K562 (cell line): Measurements from ENCODE around the gene NTM. TPM values are rescaled to one million over a fixed set of nuclear protein-coding genes. Genes with fewer than 3 reads are reported as not detected.

Experiments
- ATAC-seq: fragments of 200-7000 bp; cut with Tn5 transposase; 3 replicates; pipeline ENCODE4 v1.9.1; 2020; ENCODE audit warnings: moderate library complexity
- BruUV-seq: library from RNA; stranded (reverse); fragments of 400-500 nt; replicated peaks from 2 replicates; lab custom pipeline; 2021; lab: Mats Ljungman, UMichigan
- CTCF ChIA-PET: fragments of 300-600 bp; formaldehyde crosslinking; extraction: SDS; loops from one replicate; lab custom pipeline; 2021; ENCODE audit warnings: low intra/inter-chr PET ratio; lab: Yijun Ruan, JAX
- POLR2A ChIA-PET: fragments of 300-600, 350-650 bp; sonication (Branson Sonifier 250); formaldehyde crosslinking; extraction: SDS; loops from one replicate; lab custom pipeline; 2021; ENCODE audit warnings: antibody characterized with exemption, inconsistent platforms; lab: Yijun Ruan, JAX
- DNase-seq, 4 experiments: peaks; one replicate each; pipeline versions ENCODE4 v3.0.0 to v3.0.0-alpha.2; 2011 to 2018; ENCODE audit warnings: low spot score in 3 of 4, mixed read lengths in 3 of 4; ENCODE audit errors: extremely low read depth in 1 of 4
- FAIRE-seq: peaks from 2 replicates; lab custom pipeline; 2011; peaks lifted over from hg19 to GRCh38; lab: Jason Lieb, UNC
- H2AFZ ChIP-seq: 2 replicates; pipeline ENCODE4 v1.6.0; 2011; ENCODE audit warnings: low read depth, low read length, control low read depth, inconsistent platforms
- H3K27ac ChIP-seq: fragments of 200-600 bp; 3 replicates; pipeline ENCODE4 v1.8.0; 2011; ENCODE audit warnings: low read depth, mild to moderate bottlenecking, control low read depth, inconsistent platforms, low read length, moderate library complexity, mixed read lengths; ENCODE audit errors: extremely low read depth
- H3K27me3 ChIP-seq, 2 experiments: fragments of 300-600 bp in 1 of 2; 2 replicates in 1 of 2; 3 replicates in 1 of 2; pipeline versions ENCODE4 v1.6.0 to v1.8.0; 2011; ENCODE audit warnings: inconsistent platforms in 2 of 2, low read length in 2 of 2, mild to moderate bottlenecking in 1 of 2, mixed read lengths in 1 of 2, moderate library complexity in 1 of 2; ENCODE audit not compliant: control insufficient read depth in 2 of 2, insufficient read depth in 2 of 2
- H3K36me3 ChIP-seq: fragments of 300-600 bp; 3 replicates; pipeline ENCODE4 v1.8.0; 2011; ENCODE audit warnings: mild to moderate bottlenecking, low read length, inconsistent platforms; ENCODE audit not compliant: control insufficient read depth, insufficient read depth
- H3K4me1 ChIP-seq, 2 experiments: fragments of 200-600 bp in 1 of 2; replicated peaks in 1 of 2; 2 replicates in 1 of 2; 3 replicates in 1 of 2; pipeline versions ENCODE4 v1.5.1 to v1.8.0; 2011; ENCODE audit warnings: inconsistent platforms in 2 of 2, low read length in 2 of 2, mild to moderate bottlenecking in 1 of 2, mixed read lengths in 1 of 2, moderate library complexity in 1 of 2; ENCODE audit not compliant: control insufficient read depth in 2 of 2, insufficient read depth in 2 of 2
- H3K4me2 ChIP-seq: 2 replicates; pipeline ENCODE4 v1.6.1; 2011; ENCODE audit warnings: low read length, control low read depth, inconsistent platforms, mixed read lengths; ENCODE audit not compliant: insufficient read depth
- H3K4me3 ChIP-seq: fragments of 200-600 bp; sonication (generic), shearing (Covaris generic); 2 replicates; pipeline ENCODE4 v1.5.1; 2016; ENCODE audit warnings: control low read depth, inconsistent platforms
- H3K79me2 ChIP-seq: fragments of 200-600 bp; 3 replicates; pipeline ENCODE4 v1.8.0; 2011; ENCODE audit warnings: low read length, inconsistent platforms; ENCODE audit not compliant: control insufficient read depth, insufficient read depth
- H3K9ac ChIP-seq, 2 experiments: 2 replicates each; pipeline versions ENCODE4 v1.6.0 to v1.6.1; 2011; ENCODE audit warnings: low read depth in 2 of 2, low read length in 2 of 2, control low read depth in 1 of 2, inconsistent platforms in 1 of 2, mild to moderate bottlenecking in 1 of 2, mixed read lengths in 1 of 2; ENCODE audit not compliant: insufficient read depth in 1 of 2
- H3K9me1 ChIP-seq: one replicate; pipeline ENCODE4 v1.6.0; 2011; ENCODE audit warnings: inconsistent platforms, mild to moderate bottlenecking, low read length, moderate library complexity; ENCODE audit not compliant: control insufficient read depth, insufficient read depth
- H3K9me3 ChIP-seq: replicated peaks from 2 replicates; pipeline ENCODE4 v1.5.1; 2011; ENCODE audit warnings: low read depth, low read length, inconsistent platforms; ENCODE audit not compliant: control insufficient read depth, insufficient read depth
- H4K20me1 ChIP-seq: replicated peaks from 2 replicates; pipeline ENCODE4 v1.6.1; 2011; ENCODE audit warnings: low read length, inconsistent platforms, mixed read lengths; ENCODE audit not compliant: control insufficient read depth, insufficient read depth
- BMI1 ChIP-seq: fragments of 150-350 bp; IDR thresholded peaks from 2 replicates; pipeline ENCODE4 v1.6.1; 2014; ENCODE audit warnings: low read length
- BRCA1 ChIP-seq, 2 experiments: fragments of 450-650 bp in 1 of 2; sonication (generic) in 1 of 2; formaldehyde crosslinking in 1 of 2; IDR thresholded peaks; 2 replicates each; pipeline versions ENCODE4 v1.5.0 to v1.6.1; 2017 to 2020; ENCODE audit warnings: mild to moderate bottlenecking in 1 of 2, missing genetic modification reagents in 1 of 2
- DACH1 ChIP-seq: fragments of 450-650 bp; IDR thresholded peaks from 2 replicates; pipeline ENCODE4 v1.6.1; 2018; ENCODE audit not compliant: partially characterized antibody
- FOXA3 ChIP-seq, 2 experiments: fragments of 450-650 bp in 1 of 2; sonication (generic) in 1 of 2; formaldehyde crosslinking; IDR thresholded peaks in 1 of 2; conservative IDR thresholded peaks in 1 of 2; 2 replicates each; pipeline versions ENCODE4 v1.4.0 to v1.8.0; 2020 to 2022; ENCODE audit warnings: mild to moderate bottlenecking in 2 of 2, missing genetic modification reagents in 1 of 2
- GTF2E2 ChIP-seq: fragments of 200-800 bp; sonication (Bioruptor generic); IDR thresholded peaks from 2 replicates; pipeline ENCODE4 v1.6.1; 2016; ENCODE audit warnings: missing genetic modification characterization, missing compliant biosample characterization
- MYNN ChIP-seq, 2 experiments: sonication (generic); formaldehyde crosslinking in 1 of 2; IDR thresholded peaks; 2 replicates each; pipeline versions ENCODE4 v1.5.0 to v1.6.1; 2016 to 2020; ENCODE audit warnings: antibody characterized with exemption in 1 of 2, missing genetic modification reagents in 1 of 2
- SAP30 ChIP-seq: fragments of 200-600 bp; sonication (generic); IDR thresholded peaks from 2 replicates; pipeline ENCODE4 v1.6.1; 2012; ENCODE audit warnings: borderline replicate concordance, low read depth, mild to moderate bottlenecking, moderate library complexity, low read length, control low read depth, inconsistent platforms; ENCODE audit not compliant: insufficient read depth, poor library complexity, severe bottlenecking
- SIN3A ChIP-seq, 2 experiments: fragments of 150-350 bp in 1 of 2; IDR thresholded peaks; 2 replicates each; pipeline ENCODE4 v1.6.1; 2011 to 2016; ENCODE audit warnings: borderline replicate concordance in 2 of 2, low read depth in 2 of 2, low read length in 2 of 2, mild to moderate bottlenecking in 2 of 2, moderate library complexity in 2 of 2; ENCODE audit not compliant: control insufficient read depth in 1 of 2
- SOX6 ChIP-seq: fragments of 450-650 bp; IDR thresholded peaks from 2 replicates; pipeline ENCODE4 v1.6.1; 2014; ENCODE audit warnings: mild to moderate bottlenecking
- ZNF184 ChIP-seq: sonication (generic); formaldehyde crosslinking; IDR thresholded peaks from 2 replicates; pipeline ENCODE4 v1.5.0; 2020; ENCODE audit warnings: missing genetic modification reagents
- ZNF780A ChIP-seq: fragments of 250-450 bp; sonication (Bioruptor Pico); IDR thresholded peaks from 2 replicates; pipeline ENCODE4 v1.5.0; 2021; ENCODE audit warnings: mild to moderate bottlenecking
- WGBS: fragments of 100-300 bp; shearing (Covaris generic); methylation state at CpG from one replicate; pipeline ENCODE4 v1.1.6; 2016; ENCODE audit warnings: low coverage, mixed read lengths; ENCODE audit not compliant: insufficient coverage; ENCODE audit errors: missing lambda C conversion rate; 5-methylcytosine and 5-hydroxymethylcytosine counted together
- in situ Hi-C: fragments of 300-500 bp; cut with MboI; formaldehyde crosslinking; loops from 4 replicates; pipeline ENCODE4 v1.15.0; 2018; ENCODE audit warnings: inconsistent platforms, mixed read lengths
- intact Hi-C: fragments of 100-400 bp; cut with micrococcal nuclease; formaldehyde crosslinking; loops from 2 replicates; pipeline ENCODE4 v1.14.2; 2022
- polyA plus RNA-seq, 8 experiments: library from polyadenylated mRNA; depleted of rRNA in 4 of 8; stranded (reverse) in 5 of 8; unstranded in 3 of 8; fragments of >200 nt; fragmentation: Nextera tagmentation in 2 of 8; fragmentation: Illumina TruSeq in 1 of 8; extraction: Ambion mirVana in 2 of 8; extraction: Trizol in 1 of 8; gene quantifications; 2 replicates each; pipeline versions ENCODE4 v1.2.1 to v1.2.3, GENCODE V29; 2011 to 2014; ENCODE audit warnings: inconsistent platforms in 1 of 8, missing spikeins in 1 of 8
- total RNA-seq, 7 experiments: library from RNA; depleted of rRNA in 6 of 7; stranded (reverse); fragments of >200 nt in 6 of 7; fragmentation: Illumina TruSeq in 2 of 7; extraction: Trizol in 2 of 7; gene quantifications; 2 replicates each; pipeline versions ENCODE4 v1.2.1 to v1.2.3, GENCODE V29; 2011 to 2021; ENCODE audit warnings: low replicate concordance in 1 of 7
- TF ChIP-seq, protein P1 (sequence below): fragments of 250-450 bp; sonication (Bioruptor Pico); IDR thresholded peaks from 2 replicates; pipeline ENCODE4 v1.6.1; 2021; ENCODE audit warnings: mild to moderate bottlenecking
- TF ChIP-seq, protein P2 (sequence below), 2 experiments: fragments of 450-650 bp in 1 of 2; sonication (generic) in 1 of 2; formaldehyde crosslinking; conservative IDR thresholded peaks; 2 replicates each; pipeline versions ENCODE4 v1.4.0 to v1.8.1; 2020 to 2022; ENCODE audit warnings: mild to moderate bottlenecking in 1 of 2, missing genetic modification reagents in 1 of 2

The NTM gene
- total and polyA plus RNA-seq, 9 of the 15 experiments (the other 6 are each of a cell fraction or from before 2014, with no cell fraction given), result not detected

DNA sequence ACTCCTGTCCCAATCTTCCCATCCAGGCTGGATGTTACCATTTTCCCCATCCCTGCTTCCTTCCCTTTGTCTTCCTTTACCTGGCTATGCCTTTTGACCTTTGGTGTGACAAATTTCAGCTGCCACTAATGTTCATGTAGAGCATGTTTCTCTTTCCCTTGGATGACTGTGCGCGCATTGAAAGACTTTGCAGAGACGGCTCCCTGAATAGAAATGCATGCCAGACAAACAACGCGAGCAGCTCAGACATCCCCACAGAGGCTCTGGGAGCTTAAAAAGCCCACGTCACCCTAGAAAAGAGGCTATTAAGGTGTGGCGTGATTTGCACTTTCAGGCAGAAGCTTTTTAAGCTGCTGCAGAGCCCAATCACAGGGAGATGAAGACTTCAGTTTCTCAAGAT, 202.0 kb downstream of the NTM start:
- no TSS peak for BruUV-seq

More for the DNA sequence above, 202.0 kb downstream of the NTM start:
- WGBS, result 0% methylated on average over 6 of the region's 7 CpGs
- Histone ChIP-seq H3K79me2 (no peaks in the 10 kb centered on the region), H3K4me2 (no peak overlapping the region), H3K27me3 (no peaks in the 10 kb centered on the region), H3K36me3 (no peaks in the 10 kb centered on the region), H3K9ac (no peak overlapping the region), H4K20me1 (no peaks in the 10 kb centered on the region), H3K9me3 (no peaks in the 10 kb centered on the region), H3K27ac (no peak overlapping the region), H3K9me1 (no peaks in the 10 kb centered on the region), H3K4me1 (no peaks in the 10 kb centered on the region)
- intact Hi-C loops (no loop called here), in situ Hi-C loops (no loop called here)
- DNase-seq (no peak), FAIRE-seq (no peak)
- POLR2A ChIA-PET, result no interaction called here
- CTCF ChIA-PET, result no interaction called here
- TF ChIP-seq, protein P1, sequence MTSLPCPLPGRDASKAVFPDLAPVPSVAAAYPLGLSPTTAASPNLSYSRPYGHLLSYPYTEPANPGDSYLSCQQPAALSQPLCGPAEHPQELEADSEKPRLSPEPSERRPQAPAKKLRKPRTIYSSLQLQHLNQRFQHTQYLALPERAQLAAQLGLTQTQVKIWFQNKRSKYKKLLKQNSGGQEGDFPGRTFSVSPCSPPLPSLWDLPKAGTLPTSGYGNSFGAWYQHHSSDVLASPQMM (CRISPR knock-in tag), result no peak
- TF ChIP-seq MYNN (IDR thresholded peaks at IDR 0.05) (no peak), MYNN (CRISPR knock-in tag; IDR thresholded peaks at IDR 0.05) (no peak), DACH1 (no peak), SAP30 (no peak), BRCA1 (IDR thresholded peaks at IDR 0.05) (no peak), BRCA1 (CRISPR knock-in tag; IDR thresholded peaks at IDR 0.05) (no peak), ZNF184 (no peak), ZNF780A (CRISPR knock-in tag) (no peak), BMI1 (no peak), SOX6 (no peak), FOXA3 (CRISPR knock-in tag; conservative IDR thresholded peaks at IDR 0.05 in 1 of 2, IDR thresholded peaks at IDR 0.05 in 1 of 2) (no peak), GTF2E2 (tag) (no peak), SIN3A (IDR thresholded peaks at IDR 0.05; ENCODE audit: borderline replicate concordance in 2 of 2, control insufficient read depth in 1 of 2, low read depth in 2 of 2, low read length in 2 of 2) (no peak)
- TF ChIP-seq, protein P2, sequence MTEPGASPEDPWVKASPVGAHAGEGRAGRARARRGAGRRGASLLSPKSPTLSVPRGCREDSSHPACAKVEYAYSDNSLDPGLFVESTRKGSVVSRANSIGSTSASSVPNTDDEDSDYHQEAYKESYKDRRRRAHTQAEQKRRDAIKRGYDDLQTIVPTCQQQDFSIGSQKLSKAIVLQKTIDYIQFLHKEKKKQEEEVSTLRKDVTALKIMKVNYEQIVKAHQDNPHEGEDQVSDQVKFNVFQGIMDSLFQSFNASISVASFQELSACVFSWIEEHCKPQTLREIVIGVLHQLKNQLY (CRISPR knock-in tag; conservative IDR thresholded peaks at IDR 0.05), result no peak
- TF ChIP-seq, all 486 proteins: peak for 0
- ATAC-seq, result no peak
- no peak overlapping the region for H3K4me3 ChIP-seq
- no peak overlapping the region for H2AFZ ChIP-seq
